ENCODE results near the gene TMEM222.

TMEM222 gene

DNA sequence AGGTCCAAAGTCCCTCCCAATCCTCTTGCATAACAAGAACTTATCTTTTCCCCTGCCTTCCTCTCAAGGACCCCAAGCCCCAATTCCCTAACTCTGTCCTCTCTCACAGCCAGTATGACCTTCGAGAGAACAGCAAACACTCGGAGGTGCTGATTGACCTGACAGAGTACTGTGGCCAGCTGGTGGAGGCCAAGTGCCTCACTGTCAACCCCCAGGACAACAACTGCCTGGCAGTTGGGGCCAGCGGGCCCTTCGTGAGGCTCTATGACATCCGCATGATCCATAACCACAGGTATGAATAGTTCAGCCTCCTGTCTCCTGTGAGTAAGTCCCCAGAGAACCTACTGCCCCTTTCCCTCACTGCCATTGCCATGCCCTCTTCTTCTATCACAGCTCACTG, 29.9 kb upstream of the TMEM222 start:
- no peak for DNase-seq (ENCODE audit: low spot score)
- TF ChIP-seq, protein P1, sequence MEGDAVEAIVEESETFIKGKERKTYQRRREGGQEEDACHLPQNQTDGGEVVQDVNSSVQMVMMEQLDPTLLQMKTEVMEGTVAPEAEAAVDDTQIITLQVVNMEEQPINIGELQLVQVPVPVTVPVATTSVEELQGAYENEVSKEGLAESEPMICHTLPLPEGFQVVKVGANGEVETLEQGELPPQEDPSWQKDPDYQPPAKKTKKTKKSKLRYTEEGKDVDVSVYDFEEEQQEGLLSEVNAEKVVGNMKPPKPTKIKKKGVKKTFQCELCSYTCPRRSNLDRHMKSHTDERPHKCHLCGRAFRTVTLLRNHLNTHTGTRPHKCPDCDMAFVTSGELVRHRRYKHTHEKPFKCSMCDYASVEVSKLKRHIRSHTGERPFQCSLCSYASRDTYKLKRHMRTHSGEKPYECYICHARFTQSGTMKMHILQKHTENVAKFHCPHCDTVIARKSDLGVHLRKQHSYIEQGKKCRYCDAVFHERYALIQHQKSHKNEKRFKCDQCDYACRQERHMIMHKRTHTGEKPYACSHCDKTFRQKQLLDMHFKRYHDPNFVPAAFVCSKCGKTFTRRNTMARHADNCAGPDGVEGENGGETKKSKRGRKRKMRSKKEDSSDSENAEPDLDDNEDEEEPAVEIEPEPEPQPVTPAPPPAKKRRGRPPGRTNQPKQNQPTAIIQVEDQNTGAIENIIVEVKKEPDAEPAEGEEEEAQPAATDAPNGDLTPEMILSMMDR (IDR thresholded peaks at IDR 0.05; ENCODE audit: extremely low read depth, missing control alignments), result no peak

DNA sequence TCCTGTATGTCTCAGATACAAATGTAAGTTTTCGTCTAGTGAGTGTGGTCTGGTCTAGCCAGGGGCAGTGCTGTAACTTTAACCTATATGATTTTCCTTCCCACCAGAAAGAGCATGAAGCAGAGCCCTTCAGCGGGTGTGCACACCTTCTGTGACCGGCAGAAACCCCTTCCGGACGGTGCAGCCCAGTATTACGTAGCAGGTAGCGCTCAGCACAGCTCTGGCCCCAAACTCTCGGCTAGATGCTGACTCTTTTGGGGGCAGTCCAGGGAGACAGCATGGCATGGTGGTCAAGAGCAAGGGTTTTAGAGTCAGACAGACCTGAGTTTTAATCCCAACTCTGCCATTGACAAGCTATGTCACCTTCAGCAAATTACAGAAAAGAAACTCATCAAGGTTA, 28.0 kb upstream of the TMEM222 start:
- TF ChIP-seq, protein P1 (IDR thresholded peaks at IDR 0.05; ENCODE audit: extremely low read depth, missing control alignments), result no peak
- no peak for DNase-seq (ENCODE audit: low spot score)

DNA sequence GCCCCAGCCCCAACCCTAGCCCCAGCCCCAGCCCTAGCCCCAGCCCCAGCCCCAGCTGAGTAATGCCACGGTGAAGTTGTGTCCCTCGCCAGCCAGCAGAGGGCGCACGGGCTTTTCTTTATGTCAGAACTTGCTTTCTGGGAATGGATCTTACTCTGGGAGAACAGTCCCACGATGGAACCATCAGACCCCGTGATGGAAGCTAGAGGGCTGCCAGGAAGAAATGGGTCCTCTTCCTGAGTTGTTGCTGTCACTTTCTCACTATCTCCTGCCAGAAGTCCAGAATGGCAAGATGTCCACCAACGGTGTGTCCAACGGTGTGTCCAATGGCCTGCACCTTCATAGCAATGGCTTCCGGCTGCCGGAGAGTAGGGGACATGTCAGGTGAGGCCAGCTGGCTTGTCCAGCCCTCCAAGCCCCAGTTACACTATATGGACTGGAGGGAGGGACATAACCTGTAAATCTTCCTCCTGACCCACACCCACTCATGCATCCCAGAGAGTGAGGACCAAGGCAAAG, 25.1 kb upstream of the TMEM222 start:
- DNase-seq (ENCODE audit: low spot score), result peak; percentile 75
- TF ChIP-seq, protein P1 (IDR thresholded peaks at IDR 0.05; ENCODE audit: extremely low read depth, missing control alignments), result peak; percentile 74

DNA sequence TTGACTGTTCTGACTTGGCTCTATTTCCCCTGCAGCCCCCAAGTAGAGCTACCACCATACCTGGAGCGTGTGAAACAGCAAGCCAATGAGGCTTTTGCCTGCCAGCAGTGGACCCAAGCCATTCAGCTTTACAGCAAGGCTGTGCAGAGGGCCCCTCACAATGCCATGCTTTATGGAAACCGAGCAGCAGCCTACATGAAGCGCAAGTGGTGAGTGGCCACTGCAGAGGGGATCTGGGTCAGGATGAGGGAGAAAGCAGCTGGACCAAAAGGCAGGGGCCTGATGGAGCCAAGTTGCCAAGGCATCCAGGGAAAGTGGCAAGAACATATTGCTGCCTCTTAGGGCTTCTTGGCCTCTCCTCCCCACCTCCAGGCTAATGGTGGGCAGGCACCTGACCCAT, 24.1 kb upstream of the TMEM222 start:
- TF ChIP-seq, protein P1 (IDR thresholded peaks at IDR 0.05; ENCODE audit: extremely low read depth, missing control alignments), result no peak
- DNase-seq (ENCODE audit: low spot score), result no peak

DNA sequence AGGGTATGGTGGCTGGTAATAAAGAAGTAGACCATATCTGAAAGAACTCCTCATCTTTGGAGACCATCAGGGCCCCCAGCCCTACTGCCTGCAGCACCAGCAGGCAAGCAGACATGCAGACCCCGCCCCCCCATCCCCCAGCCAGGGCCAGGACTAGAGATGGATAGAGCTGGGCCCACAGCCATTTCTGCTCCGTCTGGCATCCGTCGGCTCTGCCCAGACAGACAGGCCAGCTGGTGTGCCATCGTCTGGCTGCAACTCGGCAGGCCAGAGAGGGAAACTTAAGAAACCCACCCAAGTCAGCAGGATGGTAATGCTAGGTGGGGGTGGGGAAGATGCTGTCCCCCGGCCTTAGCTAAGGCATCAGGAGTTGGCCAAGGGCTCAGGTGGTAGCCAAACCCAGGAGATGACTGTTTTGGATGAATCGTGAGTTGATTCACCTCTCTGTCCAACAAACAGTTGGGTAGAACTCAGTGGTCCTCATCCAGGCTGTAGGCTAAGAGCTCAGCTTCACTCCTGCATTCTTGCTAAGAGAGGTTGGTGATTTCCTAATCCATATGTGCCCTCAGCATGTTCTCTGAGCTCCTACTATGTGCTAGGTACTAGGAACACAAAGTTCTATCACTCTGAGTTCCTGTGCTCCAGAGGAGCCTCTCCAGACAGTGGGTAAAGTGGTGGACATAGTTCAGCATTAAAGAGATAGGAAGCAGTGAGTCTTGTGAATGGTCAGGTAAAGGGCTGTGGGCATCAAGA, 23.2 kb upstream of the TMEM222 start:
- DNase-seq (ENCODE audit: low spot score), result no peak
- TF ChIP-seq, protein P1 (IDR thresholded peaks at IDR 0.05; ENCODE audit: extremely low read depth, missing control alignments), result no peak

DNA sequence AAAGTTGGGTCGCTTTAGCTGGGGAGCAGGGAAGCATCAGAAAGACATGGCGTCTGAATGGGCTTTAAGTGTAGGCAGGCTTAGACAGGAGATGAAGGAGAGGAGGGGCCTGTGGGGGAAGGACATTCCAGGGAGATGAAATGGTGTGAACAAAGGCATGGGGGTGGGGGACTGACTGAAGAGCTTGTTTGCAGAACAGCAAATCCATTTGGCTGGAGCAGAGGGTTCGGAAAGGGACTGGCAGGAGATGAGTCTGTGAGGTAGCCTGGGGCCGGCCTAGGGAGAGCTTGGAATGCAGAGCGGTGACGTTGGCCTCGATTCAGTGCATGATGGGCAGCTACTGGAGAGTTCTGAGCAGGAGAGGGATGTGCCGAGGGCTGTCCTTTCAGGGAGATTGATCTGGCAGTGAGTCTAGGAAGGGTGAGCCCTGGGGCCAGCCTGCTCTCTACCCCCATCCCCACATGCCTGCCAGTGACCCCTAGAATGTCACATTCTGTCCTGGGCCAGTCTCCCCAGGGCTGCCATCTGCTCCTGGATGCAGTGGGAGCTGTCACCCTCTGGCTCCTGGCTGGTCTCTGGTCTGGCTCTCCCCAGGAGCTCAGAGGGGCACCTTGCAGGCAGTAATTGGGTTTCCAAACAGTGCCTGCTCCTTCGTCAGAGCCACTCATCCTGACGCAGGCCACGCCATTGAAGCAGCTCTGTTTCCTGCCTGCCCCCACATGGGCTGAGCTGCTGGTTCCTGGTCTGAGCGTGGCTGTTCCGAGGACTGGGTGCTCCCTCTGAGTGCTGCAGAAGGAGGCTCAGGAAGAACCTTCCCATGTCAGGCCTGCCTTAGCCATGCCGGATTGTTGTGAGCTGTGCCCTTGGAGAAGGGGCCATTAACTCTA, 22.3 kb upstream of the TMEM222 start:
- DNase-seq (ENCODE audit: low spot score), result no peak
- TF ChIP-seq, protein P1 (IDR thresholded peaks at IDR 0.05; ENCODE audit: extremely low read depth, missing control alignments), result no peak

Data from GM20000 (cell line).